Measurements from ENCODE around the gene TBL1XR1. TPM values are rescaled to one million over a fixed set of nuclear protein-coding genes. Genes with fewer than 3 reads are reported as not detected.

The TBL1XR1 gene
- total and polyA plus RNA-seq, 2 experiments from 2014 or later = 30.2 to 165 TPM

- no peak overlapping the region for H3K27ac ChIP-seq
- no peak for TF ChIP-seq EZH2phosphoT487 (IDR thresholded peaks at IDR 0.05; ENCODE audit: low read depth, severe bottlenecking, unreplicated experiment)
- no peak for TF ChIP-seq EZH2 (IDR thresholded peaks at IDR 0.05; ENCODE audit: borderline replicate concordance)
- TF ChIP-seq, protein P1, sequence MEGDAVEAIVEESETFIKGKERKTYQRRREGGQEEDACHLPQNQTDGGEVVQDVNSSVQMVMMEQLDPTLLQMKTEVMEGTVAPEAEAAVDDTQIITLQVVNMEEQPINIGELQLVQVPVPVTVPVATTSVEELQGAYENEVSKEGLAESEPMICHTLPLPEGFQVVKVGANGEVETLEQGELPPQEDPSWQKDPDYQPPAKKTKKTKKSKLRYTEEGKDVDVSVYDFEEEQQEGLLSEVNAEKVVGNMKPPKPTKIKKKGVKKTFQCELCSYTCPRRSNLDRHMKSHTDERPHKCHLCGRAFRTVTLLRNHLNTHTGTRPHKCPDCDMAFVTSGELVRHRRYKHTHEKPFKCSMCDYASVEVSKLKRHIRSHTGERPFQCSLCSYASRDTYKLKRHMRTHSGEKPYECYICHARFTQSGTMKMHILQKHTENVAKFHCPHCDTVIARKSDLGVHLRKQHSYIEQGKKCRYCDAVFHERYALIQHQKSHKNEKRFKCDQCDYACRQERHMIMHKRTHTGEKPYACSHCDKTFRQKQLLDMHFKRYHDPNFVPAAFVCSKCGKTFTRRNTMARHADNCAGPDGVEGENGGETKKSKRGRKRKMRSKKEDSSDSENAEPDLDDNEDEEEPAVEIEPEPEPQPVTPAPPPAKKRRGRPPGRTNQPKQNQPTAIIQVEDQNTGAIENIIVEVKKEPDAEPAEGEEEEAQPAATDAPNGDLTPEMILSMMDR (IDR thresholded peaks at IDR 0.05; ENCODE audit: poor library complexity) = no peak
- H3K4me2 ChIP-seq = no peak overlapping the region
- no peak overlapping the region for H2AFZ ChIP-seq
- no peaks in the 10 kb centered on the region for H3K27me3 ChIP-seq
- no peak overlapping the region for H3K4me3 ChIP-seq
- no peaks in the 10 kb centered on the region for H3K36me3 ChIP-seq (replicated peaks; ENCODE audit: insufficient read depth, low read depth)
- no peak for DNase-seq (ENCODE audit: low spot score)
- WGBS (ENCODE audit: low lambda C conversion rate, missing lambda C conversion rate) = 92% methylated on average over 5 of the region's 5 CpGs
- H4K20me1 ChIP-seq (ENCODE audit: insufficient read depth, poor library complexity, severe bottlenecking) = peaks cover 97% of the 10 kb centered on the region
- no peaks in the 10 kb centered on the region for H3K9me2 ChIP-seq (replicated peaks; ENCODE audit: insufficient read depth)
- peaks cover 5% of the 10 kb centered on the region for H3K4me1 ChIP-seq (ENCODE audit: insufficient read depth)
- no peaks in the 10 kb centered on the region for H3K9me3 ChIP-seq (ENCODE audit: low read depth)
- H3K79me2 ChIP-seq = peaks cover 100% of the 10 kb centered on the region
Observed at GRCh38 chr3:177180506-177180905, 16.8 kb downstream of the TBL1XR1 start.

DNA sequence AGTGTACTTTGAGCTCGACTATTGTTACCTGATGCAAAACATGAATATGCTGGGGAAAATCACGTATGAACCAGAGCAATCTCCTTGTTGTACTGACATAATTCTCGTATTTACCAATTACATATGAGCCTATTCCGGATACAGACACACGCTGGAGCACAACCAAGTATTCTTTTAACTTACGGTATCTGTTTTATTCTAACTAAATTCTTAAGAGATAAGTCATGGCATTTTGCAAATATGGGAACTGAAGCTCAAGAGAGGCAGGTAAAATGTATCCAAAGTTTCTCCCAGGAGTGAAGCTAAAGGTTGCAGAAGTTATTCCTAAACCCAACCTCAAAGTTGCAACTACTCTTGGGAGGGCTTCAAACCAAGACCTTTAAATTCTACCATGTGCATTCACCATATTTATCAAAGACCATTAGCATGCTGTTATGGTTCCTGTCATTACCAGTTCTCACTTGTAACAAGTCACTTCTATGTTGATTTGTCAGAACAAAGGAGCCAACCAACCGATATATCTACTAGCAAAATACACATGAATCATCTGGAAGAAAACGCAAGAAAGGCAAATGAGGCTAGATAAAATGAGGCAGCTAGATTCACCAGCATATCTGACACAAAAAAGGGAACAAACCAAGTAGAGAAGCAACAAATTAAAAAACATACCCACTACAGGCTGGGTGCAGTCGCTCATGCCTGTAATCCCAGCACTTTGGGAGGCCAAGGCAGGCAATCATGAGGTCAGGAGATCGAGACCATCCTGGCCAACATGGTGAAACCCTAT, 17.8 kb downstream of the TBL1XR1 start:
- H2AFZ ChIP-seq = no peak overlapping the region
- no peaks in the 10 kb centered on the region for H3K9me3 ChIP-seq (ENCODE audit: low read depth)
- H4K20me1 ChIP-seq (ENCODE audit: insufficient read depth, poor library complexity, severe bottlenecking) = peaks cover 97% of the 10 kb centered on the region
- no peak overlapping the region for H3K27ac ChIP-seq
- no peaks in the 10 kb centered on the region for H3K27me3 ChIP-seq
- peaks cover 5% of the 10 kb centered on the region for H3K4me1 ChIP-seq (ENCODE audit: insufficient read depth)
- 84% methylated on average over 10 of the region's 10 CpGs for WGBS (ENCODE audit: low lambda C conversion rate, missing lambda C conversion rate)
- no peak overlapping the region for H3K4me3 ChIP-seq
- H3K4me2 ChIP-seq = no peak overlapping the region
- TF ChIP-seq EZH2phosphoT487 (IDR thresholded peaks at IDR 0.05; ENCODE audit: low read depth, severe bottlenecking, unreplicated experiment) (no peak), EZH2 (IDR thresholded peaks at IDR 0.05; ENCODE audit: borderline replicate concordance) (no peak)
- TF ChIP-seq, protein P1 (IDR thresholded peaks at IDR 0.05; ENCODE audit: poor library complexity) = no peak
- peaks cover 100% of the 10 kb centered on the region for H3K79me2 ChIP-seq
- no peak for DNase-seq (ENCODE audit: low spot score)
- no peaks in the 10 kb centered on the region for H3K36me3 ChIP-seq (replicated peaks; ENCODE audit: insufficient read depth, low read depth)
- H3K9me2 ChIP-seq (replicated peaks; ENCODE audit: insufficient read depth) = no peaks in the 10 kb centered on the region

- DNase-seq (ENCODE audit: low spot score) = no peak
- 46% methylated on average over 8 of the region's 8 CpGs for WGBS (ENCODE audit: low lambda C conversion rate, missing lambda C conversion rate)
- TF ChIP-seq EZH2phosphoT487 (IDR thresholded peaks at IDR 0.05; ENCODE audit: low read depth, severe bottlenecking, unreplicated experiment) (no peak), EZH2 (IDR thresholded peaks at IDR 0.05; ENCODE audit: borderline replicate concordance) (no peak)
- TF ChIP-seq, protein P1 (IDR thresholded peaks at IDR 0.05; ENCODE audit: poor library complexity) = no peak
- H3K27me3 ChIP-seq = no peaks in the 10 kb centered on the region
- no peak overlapping the region for H2AFZ ChIP-seq
- H3K4me1 ChIP-seq (ENCODE audit: insufficient read depth) = peaks cover 5% of the 10 kb centered on the region
- H3K9me3 ChIP-seq (ENCODE audit: low read depth) = no peaks in the 10 kb centered on the region
- H4K20me1 ChIP-seq (ENCODE audit: insufficient read depth, poor library complexity, severe bottlenecking) = peaks cover 97% of the 10 kb centered on the region
- no peak overlapping the region for H3K4me3 ChIP-seq
- no peaks in the 10 kb centered on the region for H3K9me2 ChIP-seq (replicated peaks; ENCODE audit: insufficient read depth)
- H3K27ac ChIP-seq = peak overlapping the region; percentile 51
- peak overlapping the region; percentile 39 for H3K4me2 ChIP-seq
- H3K79me2 ChIP-seq = peaks cover 100% of the 10 kb centered on the region
- no peaks in the 10 kb centered on the region for H3K36me3 ChIP-seq (replicated peaks; ENCODE audit: insufficient read depth, low read depth)
Observed at GRCh38 chr3:177177749-177178221, 19.5 kb downstream of the TBL1XR1 start.
